Epidermal melanocyte (primary cell): ENCODE measurements around the gene RTL1.

Source experiments
- DNase-seq: peaks from one replicate; pipeline ENCODE4 v3.0.0; 2011; ENCODE audit warnings: low spot score; ENCODE audit not compliant: insufficient read length

The RTL1 gene

DNA sequence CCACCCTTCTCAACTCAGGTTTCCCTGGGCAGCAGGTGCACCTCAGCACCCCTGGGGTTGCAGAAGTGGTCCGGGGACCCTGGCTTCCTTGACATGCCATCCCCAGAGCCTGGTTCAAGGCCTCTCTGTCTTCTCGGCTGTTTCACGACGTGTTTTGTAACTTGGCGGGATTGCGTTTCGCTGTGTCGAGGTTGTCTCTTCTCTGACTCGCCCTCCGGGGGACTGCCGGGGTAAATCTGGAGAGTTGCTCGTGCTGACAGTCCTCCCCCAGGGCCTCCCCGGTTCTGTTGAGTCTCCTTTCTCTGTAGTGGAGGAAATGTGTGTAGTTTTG is 52.0 kb downstream of the RTL1 start:
- no peak for DNase-seq

GRCh38 chr14:100850841-100851585 is 52.5 kb downstream of the RTL1 start:
- DNase-seq = no peak

DNA sequence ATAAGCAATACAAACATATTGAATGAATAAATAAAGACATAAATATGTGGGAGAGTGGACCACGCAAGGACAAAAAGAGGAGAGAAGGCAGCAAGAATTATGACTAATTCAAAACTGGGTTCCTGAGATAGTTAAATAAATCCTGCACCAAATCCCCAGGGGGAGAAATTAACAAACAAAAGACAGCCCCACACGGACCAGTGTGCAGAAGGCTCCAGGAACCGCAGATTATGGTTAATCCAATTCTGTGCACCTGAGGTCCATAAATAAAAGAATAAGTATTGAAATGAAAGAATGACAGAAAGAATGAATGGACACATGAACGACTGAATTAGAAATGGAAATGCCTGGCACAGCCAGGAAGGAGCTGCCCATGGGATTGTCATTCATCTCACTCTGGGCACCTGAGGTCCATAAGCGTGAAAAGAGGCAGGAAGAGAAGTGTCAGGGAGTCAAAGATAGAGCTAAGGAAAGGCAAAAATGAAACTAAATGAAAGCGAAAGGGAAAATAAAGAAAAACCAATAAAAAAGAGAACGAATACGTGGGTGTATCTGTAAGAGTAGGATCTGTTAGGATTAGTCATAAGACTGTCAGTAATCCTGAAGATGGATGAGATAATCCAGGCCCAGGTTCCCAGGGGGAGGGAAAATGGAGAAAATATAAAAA is 54.3 kb downstream of the RTL1 start:
- DNase-seq = no peak

DNA sequence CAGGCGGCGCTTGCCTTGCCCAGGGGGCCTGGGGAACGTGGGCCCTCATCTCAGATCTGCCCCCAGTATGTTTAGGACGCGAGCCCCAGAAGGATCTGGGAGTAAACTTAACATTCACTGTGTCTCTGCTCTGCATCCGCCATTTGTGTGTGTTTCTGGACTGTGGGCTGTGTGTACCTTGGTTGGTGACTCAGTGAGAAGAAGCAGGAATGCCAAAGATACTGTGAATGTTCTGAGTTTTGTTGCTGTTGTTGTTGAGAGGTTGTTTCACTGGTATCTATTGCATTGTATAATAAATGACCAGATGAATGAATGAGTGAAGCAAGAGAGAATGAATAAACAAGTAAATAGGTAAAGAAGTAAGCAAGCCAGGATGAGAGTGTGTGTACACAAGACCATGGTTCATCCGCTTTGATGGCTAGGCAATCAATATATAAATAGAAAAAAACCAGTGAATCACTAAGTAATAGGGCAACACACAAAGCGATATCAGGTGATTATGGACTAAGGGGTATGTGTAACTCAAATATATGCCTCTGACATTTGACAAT is 57.1 kb downstream of the RTL1 start:
- DNase-seq = no peak

- no peak for DNase-seq
These were observed 58.2 kb downstream of the RTL1 start for GRCh38 chr14:100845341-100845740.

DNA sequence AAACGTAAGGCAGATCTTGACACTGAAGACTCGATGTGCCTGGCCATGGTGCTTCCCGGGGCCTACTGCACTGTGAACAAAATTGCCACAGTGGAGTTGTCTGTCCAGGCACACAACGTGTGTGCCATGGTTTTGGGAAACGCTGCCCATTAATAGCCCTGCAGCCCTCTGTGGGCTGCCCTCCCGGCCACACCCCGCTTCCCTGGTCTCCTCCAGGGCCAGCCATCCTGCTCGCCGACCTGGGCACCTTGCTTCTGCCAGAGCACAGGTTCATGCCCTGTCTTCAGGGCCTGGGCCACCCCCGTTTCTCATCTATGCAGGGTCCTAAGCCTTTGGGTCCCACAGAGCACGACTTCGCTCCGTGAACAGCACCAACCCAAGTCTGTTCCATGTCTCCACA is 58.7 kb downstream of the RTL1 start:
- DNase-seq = no peak

DNA sequence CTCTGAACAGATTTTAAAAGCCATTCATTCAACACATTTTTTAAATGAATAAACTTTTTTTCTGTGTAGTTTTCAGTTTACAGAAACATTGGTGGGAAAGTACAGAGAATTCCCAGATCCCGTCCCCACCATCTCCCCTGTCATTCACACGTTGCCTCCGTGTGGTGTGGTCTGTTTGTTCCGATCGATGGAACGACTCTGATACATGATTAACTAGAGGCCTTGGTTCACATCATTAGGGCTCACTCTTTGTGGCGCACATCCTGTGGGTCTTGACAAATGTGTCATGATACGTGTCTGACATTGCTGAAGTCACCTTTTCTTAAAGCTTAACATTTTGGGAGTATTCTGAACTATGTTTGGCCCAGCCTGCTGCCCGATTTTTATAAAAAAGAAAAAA is 59.1 kb downstream of the RTL1 start:
- no peak for DNase-seq

DNA sequence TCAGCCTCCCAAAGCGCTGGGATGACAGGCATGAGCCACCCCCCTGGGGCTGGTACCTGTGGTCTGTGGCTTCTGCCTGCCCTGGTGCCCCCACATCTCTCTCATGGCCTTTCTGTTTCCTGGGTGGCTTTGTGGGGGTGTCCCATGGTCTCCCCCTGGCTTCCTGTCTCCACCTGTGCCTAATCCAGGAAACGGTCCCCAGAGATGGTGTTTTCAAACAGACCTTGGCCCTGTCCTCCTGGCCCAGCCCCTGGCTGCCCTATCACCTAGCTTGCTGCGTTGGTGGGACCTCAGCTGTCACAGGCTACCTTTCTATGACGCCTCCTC is 59.5 kb downstream of the RTL1 start:
- DNase-seq = no peak

GRCh38 chr14:100842799-100843198 is 60.7 kb downstream of the RTL1 start:
- DNase-seq = peak; percentile 33

DNA sequence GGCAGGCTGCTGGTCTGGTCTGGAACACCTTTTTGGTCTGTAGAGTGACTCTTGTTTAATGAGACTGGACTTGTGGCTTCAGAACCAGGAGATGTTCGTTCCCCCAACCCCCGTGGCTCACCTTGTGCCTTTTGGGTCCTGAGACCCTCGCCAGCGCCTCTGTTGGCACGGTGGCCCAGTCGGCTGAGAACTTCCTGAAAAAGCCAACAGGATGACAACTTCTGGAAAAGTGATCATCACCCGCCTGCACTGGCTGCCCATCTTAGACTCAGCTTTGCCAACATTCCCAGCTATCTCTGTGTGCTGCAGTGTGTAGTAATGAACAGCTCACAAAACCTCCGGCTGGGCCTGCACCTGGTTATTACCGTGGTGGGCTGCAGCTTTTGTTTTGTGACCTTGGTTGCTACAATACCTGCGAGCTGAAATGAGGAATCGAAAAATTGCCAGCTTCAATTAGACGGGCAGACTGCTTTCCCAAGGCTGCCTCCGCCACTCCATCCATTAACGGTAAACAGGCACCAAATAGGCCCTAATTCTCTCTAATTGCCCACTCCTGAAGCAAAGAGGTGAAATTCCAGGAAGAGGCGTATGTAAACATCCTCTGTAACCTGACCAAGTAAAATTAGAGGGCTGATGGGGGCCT is 61.6 kb downstream of the RTL1 start:
- DNase-seq = no peak

- DNase-seq = no peak
These were observed 62.3 kb downstream of the RTL1 start for GRCh38 chr14:100841066-100841760.

- no peak for DNase-seq
These were observed 63.0 kb downstream of the RTL1 start for GRCh38 chr14:100840286-100841065.

DNA sequence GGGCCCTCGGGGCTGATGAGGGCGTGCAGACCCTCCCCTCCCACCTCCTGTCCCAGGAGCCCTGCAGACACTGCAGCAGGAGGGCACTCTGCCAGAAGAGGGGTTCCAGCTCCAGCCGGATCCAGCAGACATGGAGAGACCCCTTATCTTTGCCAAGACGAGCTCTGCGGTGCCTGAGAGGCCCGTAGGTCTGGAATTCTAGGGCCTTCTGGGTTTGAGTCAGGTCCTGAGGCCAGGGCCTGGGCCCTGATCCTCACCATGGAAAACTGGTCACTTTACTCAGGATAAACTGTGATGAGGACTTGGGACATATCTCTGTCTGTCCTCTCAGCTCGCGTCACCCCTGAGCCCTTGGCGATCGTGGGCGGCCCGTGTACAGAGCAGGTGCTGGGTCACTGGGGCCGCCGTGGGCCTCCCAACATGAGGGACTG is 63.8 kb downstream of the RTL1 start:
- no peak for DNase-seq

DNA sequence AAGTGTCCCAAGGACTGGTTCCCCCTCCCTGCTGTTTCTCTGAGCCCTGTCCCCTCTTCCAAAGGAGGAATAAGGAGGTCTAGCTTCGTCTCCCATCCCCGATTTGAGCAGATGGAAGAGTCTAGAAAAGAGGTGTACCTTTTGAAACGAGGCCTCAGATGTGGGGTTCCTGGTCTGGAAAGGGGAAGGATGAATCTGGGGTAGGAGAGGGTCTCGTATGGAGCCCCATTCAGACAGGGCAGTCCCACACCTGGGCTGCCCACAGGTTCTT is 64.3 kb downstream of the RTL1 start:
- no peak for DNase-seq

DNA sequence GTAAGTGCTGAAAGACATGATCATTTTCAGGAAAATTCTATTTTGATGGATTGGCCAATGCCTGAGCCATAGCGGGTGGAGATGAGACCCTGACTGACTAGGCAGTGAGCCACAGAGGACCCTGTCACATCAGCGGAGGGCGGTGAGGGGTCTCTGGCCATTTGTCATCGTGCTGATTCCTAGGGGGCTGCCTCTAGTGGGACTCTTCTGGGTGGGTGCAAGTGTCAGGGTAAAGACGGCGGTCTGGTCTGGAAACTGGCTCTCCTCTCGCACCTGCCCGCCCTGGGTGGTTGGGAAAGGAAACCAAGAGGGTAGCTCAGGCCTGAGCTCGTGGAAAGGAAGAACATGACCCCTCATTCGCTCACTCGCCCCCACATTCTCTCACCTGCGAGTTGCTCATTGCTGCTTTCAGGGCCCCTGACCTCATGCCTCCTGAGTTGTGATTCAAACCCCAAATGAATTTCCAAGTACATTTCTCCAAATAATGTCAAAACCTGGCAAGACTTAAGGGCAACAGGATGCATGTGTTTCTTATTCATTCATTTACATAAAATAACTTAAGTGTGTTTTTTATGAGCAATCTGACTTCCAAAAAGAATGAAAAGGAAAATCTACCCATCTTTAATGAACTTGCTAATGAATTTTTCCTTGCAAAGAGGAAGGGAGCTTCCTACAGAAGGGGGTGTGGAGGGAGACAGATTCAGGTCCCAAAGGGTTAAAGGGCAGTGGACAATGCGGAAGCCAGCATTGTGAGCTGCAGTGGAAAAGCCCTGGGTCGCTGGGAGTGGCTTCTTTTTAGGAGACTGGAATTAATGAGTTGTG is 64.8 kb downstream of the RTL1 start:
- no peak for DNase-seq

DNA sequence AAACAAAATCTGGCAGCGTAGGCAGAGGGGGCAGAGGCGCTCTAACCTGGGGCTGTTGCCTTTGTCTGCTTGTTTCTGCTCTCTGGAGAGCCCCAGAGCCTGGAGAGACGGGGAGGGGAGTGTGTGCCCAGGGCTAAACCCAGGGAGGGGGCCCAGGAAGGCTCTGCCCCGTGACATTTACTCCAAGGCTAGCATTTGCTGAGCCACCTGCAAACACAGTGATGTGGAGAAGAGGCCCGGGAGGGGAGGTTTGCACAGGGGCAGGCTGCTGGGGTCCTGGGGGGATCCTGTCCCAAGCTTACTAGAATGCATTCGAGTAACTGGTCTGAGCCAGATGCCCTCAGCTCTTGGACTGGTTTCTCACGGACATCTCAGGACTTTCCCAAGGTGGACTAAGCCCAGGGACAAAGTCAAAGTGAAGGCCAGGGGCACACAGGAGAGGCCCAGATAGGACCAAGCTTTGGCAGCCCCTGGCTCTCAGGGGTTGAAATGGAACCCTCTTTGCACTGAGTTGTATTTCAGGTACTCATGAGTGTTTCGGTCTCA is 65.6 kb downstream of the RTL1 start:
- DNase-seq = no peak

DNA sequence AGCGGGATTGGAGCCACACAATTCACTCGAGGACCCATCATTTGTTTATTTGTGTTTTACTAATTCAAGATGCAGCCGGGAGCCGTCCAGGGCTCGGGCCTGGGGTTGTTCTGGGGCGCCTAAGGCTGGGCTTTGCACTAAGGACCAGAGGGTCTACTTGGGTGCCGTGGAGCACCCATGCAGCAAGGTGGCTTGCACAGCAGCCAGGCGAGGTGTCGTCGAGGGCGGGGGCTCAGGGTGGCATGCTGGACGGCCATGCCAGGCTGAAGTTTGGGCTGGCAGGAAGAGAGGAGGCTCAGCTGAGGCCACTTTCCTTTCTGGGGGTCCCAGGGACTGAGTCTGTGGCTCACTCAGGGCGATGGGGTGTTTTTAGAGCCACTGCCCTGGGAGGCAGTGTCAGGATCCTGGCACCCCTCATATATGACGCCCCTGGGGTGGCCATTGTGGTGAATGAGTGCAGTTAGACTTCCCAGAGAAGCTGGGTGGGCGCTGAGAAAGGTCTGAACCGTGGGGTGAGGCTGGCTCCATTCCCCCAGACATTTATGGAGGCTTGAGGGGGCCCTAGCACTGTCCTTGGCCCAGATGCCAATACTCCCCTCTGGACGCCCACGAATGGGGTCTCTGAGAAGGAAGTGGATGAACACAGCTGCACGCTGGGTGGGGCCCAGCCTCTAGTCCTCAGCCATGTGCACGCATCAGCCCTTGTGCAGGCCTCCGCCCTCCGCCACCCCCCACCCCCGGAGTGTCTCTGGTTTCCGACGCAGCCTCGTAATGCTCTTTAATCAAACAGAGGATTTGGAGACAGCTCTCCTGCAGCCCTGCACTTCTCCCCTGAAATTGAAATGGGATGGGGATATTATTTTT is 66.3 kb downstream of the RTL1 start:
- no peak for DNase-seq

- DNase-seq = no peak
These were observed 67.2 kb downstream of the RTL1 start for GRCh38 chr14:100836311-100836805.
